ENCODE data around the gene CDHR2. TPM values are rescaled to one million over a fixed set of nuclear protein-coding genes. Genes with fewer than 3 reads are reported as not detected.
"Not testable (repeated sequence)": the region's sequence is repeated elsewhere in the genome, so short reads cannot be mapped to it uniquely, and the experiment has no call there.

Gene CDHR2
- total RNA-seq, 1 donor from 2014 or later = 0.40 TPM

GRCh38 chr5:176588297-176588696 is 39.2 kb downstream of the CDHR2 start:
- no peak for DNase-seq (ENCODE audit: low spot score)
- no peak overlapping the region for H3K4me3 Mint-ChIP-seq (ENCODE audit: unreplicated experiment)
- H3K27me3 Mint-ChIP-seq (ENCODE audit: low read depth) = peaks cover 2% of the 10 kb centered on the region
- H3K9me3 Mint-ChIP-seq (ENCODE audit: low read depth) = peaks cover 5% of the 10 kb centered on the region
- no peaks in the 10 kb centered on the region for H3K36me3 Mint-ChIP-seq (ENCODE audit: low read depth)
- H3K4me1 Mint-ChIP-seq (ENCODE audit: low read depth) = no peaks in the 10 kb centered on the region
- TF ChIP-seq CTCF (IDR thresholded peaks at IDR 0.05) = no peak
- H3K27ac Mint-ChIP-seq (ENCODE audit: unreplicated experiment) = no peak overlapping the region

- H3K36me3 Mint-ChIP-seq (ENCODE audit: low read depth) = no peaks in the 10 kb centered on the region
- TF ChIP-seq CTCF (IDR thresholded peaks at IDR 0.05) = no peak
- H3K4me3 Mint-ChIP-seq (ENCODE audit: unreplicated experiment) = no peak overlapping the region
- peaks cover 5% of the 10 kb centered on the region for H3K9me3 Mint-ChIP-seq (ENCODE audit: low read depth)
- no peak overlapping the region for H3K27ac Mint-ChIP-seq (ENCODE audit: unreplicated experiment)
- no peak for DNase-seq (ENCODE audit: low spot score)
- no peaks in the 10 kb centered on the region for H3K4me1 Mint-ChIP-seq (ENCODE audit: low read depth)
- H3K27me3 Mint-ChIP-seq (ENCODE audit: low read depth) = peaks cover 2% of the 10 kb centered on the region
Observed at GRCh38 chr5:176589039-176589769, 40.1 kb downstream of the CDHR2 start.

GRCh38 chr5:176590035-176590717 is 41.0 kb downstream of the CDHR2 start:
- Mint-ChIP-seq H3K4me3 (ENCODE audit: unreplicated experiment) (no peak overlapping the region), H3K36me3 (ENCODE audit: low read depth) (no peaks in the 10 kb centered on the region), H3K27me3 (ENCODE audit: low read depth) (peaks cover 2% of the 10 kb centered on the region), H3K27ac (ENCODE audit: unreplicated experiment) (no peak overlapping the region), H3K4me1 (ENCODE audit: low read depth) (no peaks in the 10 kb centered on the region), H3K9me3 (ENCODE audit: low read depth) (peaks cover 4% of the 10 kb centered on the region)
- DNase-seq (ENCODE audit: low spot score) = no peak
- no peak for TF ChIP-seq CTCF (IDR thresholded peaks at IDR 0.05)

- not testable (repeated sequence) for H3K9me3 Mint-ChIP-seq (ENCODE audit: low read depth); H3K4me1 Mint-ChIP-seq (ENCODE audit: low read depth); H3K4me3 Mint-ChIP-seq (ENCODE audit: unreplicated experiment); H3K27ac Mint-ChIP-seq (ENCODE audit: unreplicated experiment); H3K27me3 Mint-ChIP-seq (ENCODE audit: low read depth); H3K36me3 Mint-ChIP-seq (ENCODE audit: low read depth); DNase-seq (ENCODE audit: low spot score)
Observed at GRCh38 chr5:176591667-176592066, 42.5 kb downstream of the CDHR2 start.

- Mint-ChIP-seq H3K9me3 (ENCODE audit: low read depth) (no peaks in the 10 kb centered on the region), H3K27me3 (ENCODE audit: low read depth) (peaks cover 2% of the 10 kb centered on the region), H3K27ac (ENCODE audit: unreplicated experiment) (no peak overlapping the region), H3K36me3 (ENCODE audit: low read depth) (no peaks in the 10 kb centered on the region), H3K4me3 (ENCODE audit: unreplicated experiment) (no peak overlapping the region), H3K4me1 (ENCODE audit: low read depth) (no peaks in the 10 kb centered on the region)
- TF ChIP-seq CTCF (IDR thresholded peaks at IDR 0.05) = no peak
- DNase-seq (ENCODE audit: low spot score) = no peak
Observed at GRCh38 chr5:176592573-176592972, 43.4 kb downstream of the CDHR2 start.

Data from chondrocyte (in vitro differentiated cells).